ENCODE results near the gene ZDHHC18. TPM values are rescaled to one million over a fixed set of nuclear protein-coding genes. Genes with fewer than 3 reads are reported as not detected.

Gene ZDHHC18
- total RNA-seq, 2 experiments from 2014 or later: 18.2 to 19.5 TPM

- no peak for TF ChIP-seq EZH2phosphoT487 (IDR thresholded peaks at IDR 0.05; ENCODE audit: borderline replicate concordance, low read depth, low read length)
- no peak for TF ChIP-seq CTCF (conservative IDR thresholded peaks at IDR 0.05; ENCODE audit: low read length)
- Histone ChIP-seq H4K20me1 (ENCODE audit: insufficient read depth, low read length) (no peaks in the 10 kb centered on the region), H3K79me2 (ENCODE audit: insufficient read depth, low read depth, low read length) (no peaks in the 10 kb centered on the region), H3K4me2 (ENCODE audit: low read length) (no peak overlapping the region), H3K4me3 (ENCODE audit: low read depth, low read length, poor library complexity, severe bottlenecking) (no peak overlapping the region), H2AFZ (ENCODE audit: low read length) (no peak overlapping the region), H3K27ac (ENCODE audit: low read depth, low read length, poor library complexity, severe bottlenecking) (no peak overlapping the region), H3K36me3 (ENCODE audit: insufficient read depth, low read length) (peaks cover 46% of the 10 kb centered on the region; the same call in 1 of the 2 replicates), H3K9me3 (ENCODE audit: low read length) (no peaks in the 10 kb centered on the region), H3K4me1 (ENCODE audit: insufficient read depth, low read length, poor library complexity, severe bottlenecking) (no peaks in the 10 kb centered on the region), H3K9me2 (ENCODE audit: insufficient read depth, low read length) (no peaks in the 10 kb centered on the region)
- BruUV-seq (replicated peaks): no TSS peak
- ChIA-PET POLR2A (interaction anchor here (3.6 kb wide), 1 partner anchor 11 kb away, joined by 15 read pairs; no protein-coding TSS in a partner anchor), CTCF (ENCODE audit: unreplicated experiment) (no interaction called here)
- intact Hi-C loops (cut with micrococcal nuclease; ENCODE audit: unreplicated experiment): loop anchor here (1.0 kb wide), 1 partner anchor 25 kb away; no protein-coding TSS in a partner anchor
- DNase-seq (ENCODE audit: low spot score): no peak
These were observed 27.1 kb downstream of the ZDHHC18 start for GRCh38 chr1:26853600-26853999.

GRCh38 chr1:26854906-26855305, 28.4 kb downstream of the ZDHHC18 start:
- no peaks in the 10 kb centered on the region for H3K9me3 ChIP-seq (ENCODE audit: low read length)
- no TSS peak for BruUV-seq (replicated peaks)
- no peak overlapping the region for H2AFZ ChIP-seq (ENCODE audit: low read length)
- DNase-seq (ENCODE audit: low spot score): no peak
- H3K36me3 ChIP-seq (ENCODE audit: insufficient read depth, low read length): peaks cover 43% of the 10 kb centered on the region; the same call in 1 of the 2 replicates
- H3K27ac ChIP-seq (ENCODE audit: low read depth, low read length, poor library complexity, severe bottlenecking): no peak overlapping the region
- H3K4me2 ChIP-seq (ENCODE audit: low read length): no peak overlapping the region
- CTCF ChIA-PET (ENCODE audit: unreplicated experiment): interaction anchor here (1.0 kb wide), 1 partner anchor 35 kb away, joined by 3 read pairs; the partner anchor contains the start of gene GPN2
- H4K20me1 ChIP-seq (ENCODE audit: insufficient read depth, low read length): no peaks in the 10 kb centered on the region
- no peaks in the 10 kb centered on the region for H3K79me2 ChIP-seq (ENCODE audit: insufficient read depth, low read depth, low read length)
- no peaks in the 10 kb centered on the region for H3K4me1 ChIP-seq (ENCODE audit: insufficient read depth, low read length, poor library complexity, severe bottlenecking)
- POLR2A ChIA-PET: interaction anchor here (0.5 to 3.6 kb wide), 2 partner anchors 10 to 16 kb away, joined by 3 to 15 read pairs; no protein-coding TSS in a partner anchor
- TF ChIP-seq CTCF (conservative IDR thresholded peaks at IDR 0.05; ENCODE audit: low read length) (no peak), EZH2phosphoT487 (IDR thresholded peaks at IDR 0.05; ENCODE audit: borderline replicate concordance, low read depth, low read length) (no peak)
- H3K9me2 ChIP-seq (ENCODE audit: insufficient read depth, low read length): no peaks in the 10 kb centered on the region
- no peak overlapping the region for H3K4me3 ChIP-seq (ENCODE audit: low read depth, low read length, poor library complexity, severe bottlenecking)
- intact Hi-C loops (cut with micrococcal nuclease; ENCODE audit: unreplicated experiment): no loop called here

GRCh38 chr1:26855636-26856035, 29.1 kb downstream of the ZDHHC18 start:
- no peak for DNase-seq (ENCODE audit: low spot score)
- Histone ChIP-seq H3K9me2 (ENCODE audit: insufficient read depth, low read length) (no peaks in the 10 kb centered on the region), H4K20me1 (ENCODE audit: insufficient read depth, low read length) (no peaks in the 10 kb centered on the region), H3K4me1 (ENCODE audit: insufficient read depth, low read length, poor library complexity, severe bottlenecking) (no peaks in the 10 kb centered on the region), H3K79me2 (ENCODE audit: insufficient read depth, low read depth, low read length) (no peaks in the 10 kb centered on the region), H3K27ac (ENCODE audit: low read depth, low read length, poor library complexity, severe bottlenecking) (no peak overlapping the region), H3K4me2 (ENCODE audit: low read length) (no peak overlapping the region), H2AFZ (ENCODE audit: low read length) (no peak overlapping the region), H3K9me3 (ENCODE audit: low read length) (no peaks in the 10 kb centered on the region), H3K36me3 (ENCODE audit: insufficient read depth, low read length) (peaks cover 37% of the 10 kb centered on the region; the same call in 1 of the 2 replicates), H3K4me3 (ENCODE audit: low read depth, low read length, poor library complexity, severe bottlenecking) (no peak overlapping the region)
- intact Hi-C loops (cut with micrococcal nuclease; ENCODE audit: unreplicated experiment): no loop called here
- BruUV-seq (replicated peaks): no TSS peak
- ChIA-PET POLR2A (interaction anchor here (0.5 to 3.6 kb wide), 3 partner anchors 9 to 15 kb away, joined by 3 to 15 read pairs (median 3); no protein-coding TSS in a partner anchor), CTCF (ENCODE audit: unreplicated experiment) (no interaction called here)
- TF ChIP-seq CTCF (conservative IDR thresholded peaks at IDR 0.05; ENCODE audit: low read length) (no peak), EZH2phosphoT487 (IDR thresholded peaks at IDR 0.05; ENCODE audit: borderline replicate concordance, low read depth, low read length) (no peak)

Measured in OCI-LY7 (cell line).